GM18517 (cell line): ENCODE results near the gene PPFIBP2.

Experiments
- ATAC-seq: cut with Tn5 transposase; IDR thresholded peaks from one replicate; pipeline ENCODE4 v1.9.1; 2021; ENCODE audit warnings: mild to moderate bottlenecking, moderate library complexity; ENCODE audit not compliant: unreplicated experiment

Gene PPFIBP2

GRCh38 chr11:7524462-7525235 is 10.8 kb downstream of the PPFIBP2 start:
- no peak for ATAC-seq

- no peak for ATAC-seq
Measured at GRCh38 chr11:7525424-7525823, 11.6 kb downstream of the PPFIBP2 start.

DNA sequence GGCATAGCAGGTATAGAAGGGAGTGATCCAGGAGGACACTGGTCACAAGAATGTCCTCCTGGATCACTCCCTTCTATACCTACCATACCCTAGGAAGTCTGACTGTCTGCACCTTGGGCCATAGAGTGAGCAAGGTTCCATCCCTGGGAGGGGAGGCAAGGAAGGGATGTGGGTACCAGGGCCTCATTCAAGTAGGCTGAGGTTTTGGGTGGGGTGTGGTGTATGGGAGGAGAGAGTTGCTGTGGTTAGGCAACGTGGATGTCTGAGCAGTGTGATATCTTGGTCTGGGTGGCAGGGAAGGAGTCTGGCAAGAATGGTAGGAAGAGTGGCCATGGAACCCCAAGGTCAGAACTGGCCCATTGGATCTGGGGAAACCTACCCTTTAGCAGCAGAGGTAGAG is 13.2 kb downstream of the PPFIBP2 start:
- no peak for ATAC-seq

GRCh38 chr11:7528514-7529049 is 14.8 kb downstream of the PPFIBP2 start:
- no peak for ATAC-seq

GRCh38 chr11:7530013-7530640 is 16.3 kb downstream of the PPFIBP2 start:
- ATAC-seq = no peak

GRCh38 chr11:7531011-7531410 is 17.2 kb downstream of the PPFIBP2 start:
- ATAC-seq = no peak

GRCh38 chr11:7532405-7533145 is 18.8 kb downstream of the PPFIBP2 start:
- no peak for ATAC-seq

DNA sequence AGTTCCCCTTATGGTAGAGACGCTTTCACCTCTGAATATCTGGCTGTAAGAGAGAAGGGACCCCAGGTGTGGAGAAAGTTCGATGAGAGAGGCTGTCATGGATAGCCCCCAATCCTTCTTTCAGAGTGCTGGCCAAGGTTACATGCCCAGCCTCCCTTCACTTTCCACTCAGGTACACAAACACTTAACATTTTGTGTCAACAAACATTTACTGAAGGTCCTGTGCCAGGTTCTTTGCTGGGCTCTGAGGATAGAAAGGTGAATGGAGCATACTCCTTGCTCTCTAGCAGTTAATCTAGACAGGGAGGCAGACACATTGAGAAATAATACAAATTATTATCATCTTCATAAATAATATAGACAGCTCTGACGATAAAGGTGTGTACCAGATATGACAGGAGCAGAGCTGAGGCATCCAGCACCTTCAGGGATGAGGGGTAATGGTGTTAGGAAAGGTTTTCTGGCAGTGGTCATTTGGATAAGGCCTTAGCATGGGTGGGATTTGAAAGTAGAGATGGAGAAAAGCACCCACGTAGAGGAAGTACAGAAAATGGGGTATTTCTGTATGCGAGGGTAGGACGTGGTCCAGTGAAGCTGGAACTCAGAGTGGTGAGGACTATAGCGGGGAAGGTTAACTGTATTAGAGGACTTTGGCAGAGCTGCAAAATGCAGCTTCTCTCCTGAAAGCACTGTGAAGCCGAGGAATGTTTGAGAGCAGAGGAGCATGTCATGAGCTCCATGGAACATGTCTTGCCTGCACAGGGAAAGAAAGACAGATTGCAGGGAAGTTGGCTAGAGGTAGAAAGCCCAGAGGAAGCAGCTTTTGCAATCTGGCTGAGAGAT is 19.6 kb downstream of the PPFIBP2 start:
- peak; percentile 27 for ATAC-seq

GRCh38 chr11:7534042-7534378 is 20.2 kb downstream of the PPFIBP2 start:
- ATAC-seq = peak; percentile 53

GRCh38 chr11:7536100-7536499 is 22.3 kb downstream of the PPFIBP2 start:
- ATAC-seq = no peak

DNA sequence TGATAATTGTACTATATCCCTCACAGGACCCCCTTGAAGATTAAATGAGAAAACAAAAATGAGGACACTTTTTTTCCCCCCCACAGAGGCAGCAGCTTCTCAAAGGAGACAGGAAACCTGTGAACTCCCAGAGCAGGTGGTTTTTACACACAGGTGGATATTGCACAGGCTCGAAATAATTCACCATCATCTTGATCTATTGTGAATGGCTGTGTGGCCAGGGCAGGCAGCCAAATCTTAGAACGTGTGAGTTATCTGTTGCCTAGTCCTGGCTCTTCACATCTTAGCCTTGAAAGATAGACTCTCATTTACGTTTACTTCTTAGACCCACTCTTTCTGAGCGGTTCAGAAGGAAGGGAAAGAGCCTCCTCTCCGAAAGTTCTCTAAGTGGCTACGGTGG is 23.5 kb downstream of the PPFIBP2 start:
- no peak for ATAC-seq

DNA sequence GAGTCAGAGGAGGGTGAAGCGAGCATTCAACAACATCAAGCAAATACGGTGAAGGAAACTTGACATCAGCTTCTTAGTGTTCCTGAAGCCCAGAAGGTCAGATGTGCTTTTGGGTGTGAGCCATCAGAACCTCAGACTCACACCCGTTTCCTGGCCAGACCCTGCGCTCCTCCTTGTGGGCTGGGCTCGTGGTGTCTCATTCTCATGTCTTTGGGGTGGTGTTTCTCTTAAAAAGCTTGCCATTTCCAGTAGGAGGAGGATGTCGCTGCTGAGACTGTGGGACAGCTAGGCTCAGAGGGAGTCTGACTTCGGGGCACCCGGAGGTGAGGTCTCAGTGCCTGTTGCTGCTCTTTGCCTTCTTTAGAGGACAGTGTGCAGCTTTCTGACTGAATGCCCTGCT is 24.2 kb downstream of the PPFIBP2 start:
- no peak for ATAC-seq

DNA sequence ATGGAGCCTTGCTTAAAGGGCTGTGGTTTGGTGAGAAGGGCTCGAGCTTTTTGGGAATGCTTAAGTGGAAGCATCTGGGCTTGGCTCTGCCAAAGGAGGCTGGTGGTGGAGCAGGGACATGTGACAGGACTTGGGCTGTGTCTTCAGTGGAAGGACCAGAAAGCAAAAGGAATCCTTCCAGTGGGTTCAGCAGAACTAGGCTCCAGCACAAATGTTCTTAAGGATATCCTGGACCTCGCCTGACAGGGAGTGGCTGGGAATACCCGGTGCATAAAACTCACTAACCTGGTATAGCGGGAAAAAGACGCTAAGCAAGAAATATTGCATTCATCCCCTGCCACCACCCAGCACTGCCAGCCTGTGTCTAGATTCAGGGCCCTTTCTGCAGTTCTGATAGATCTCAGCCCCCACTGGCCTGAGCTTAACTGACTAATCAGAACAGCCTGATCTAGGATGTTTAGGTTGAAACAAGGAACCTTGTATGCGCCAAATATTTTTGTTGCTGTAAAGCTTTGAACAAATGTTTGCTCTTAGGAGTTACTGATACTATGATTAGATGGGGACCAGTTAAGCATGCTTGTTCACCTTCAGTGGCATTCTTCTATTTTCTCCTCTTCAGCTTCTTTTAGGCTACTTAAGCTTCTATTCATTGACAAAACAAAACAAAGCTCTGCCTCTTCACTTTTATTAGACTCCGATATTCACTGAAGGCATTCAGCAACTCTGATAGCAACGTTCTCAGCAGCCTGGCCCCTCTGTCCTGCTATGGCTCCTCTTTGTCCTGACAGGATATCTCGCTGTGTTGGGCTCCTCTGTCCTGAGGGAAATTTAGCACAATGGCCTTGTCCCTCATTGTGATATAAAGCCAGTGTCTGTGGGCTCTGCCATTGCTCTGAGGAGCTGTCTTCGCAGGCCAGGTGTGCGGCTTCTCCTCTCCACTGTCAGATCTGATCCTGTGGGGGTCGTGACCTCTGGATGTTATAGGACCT is 25.0 kb downstream of the PPFIBP2 start:
- ATAC-seq = no peak

DNA sequence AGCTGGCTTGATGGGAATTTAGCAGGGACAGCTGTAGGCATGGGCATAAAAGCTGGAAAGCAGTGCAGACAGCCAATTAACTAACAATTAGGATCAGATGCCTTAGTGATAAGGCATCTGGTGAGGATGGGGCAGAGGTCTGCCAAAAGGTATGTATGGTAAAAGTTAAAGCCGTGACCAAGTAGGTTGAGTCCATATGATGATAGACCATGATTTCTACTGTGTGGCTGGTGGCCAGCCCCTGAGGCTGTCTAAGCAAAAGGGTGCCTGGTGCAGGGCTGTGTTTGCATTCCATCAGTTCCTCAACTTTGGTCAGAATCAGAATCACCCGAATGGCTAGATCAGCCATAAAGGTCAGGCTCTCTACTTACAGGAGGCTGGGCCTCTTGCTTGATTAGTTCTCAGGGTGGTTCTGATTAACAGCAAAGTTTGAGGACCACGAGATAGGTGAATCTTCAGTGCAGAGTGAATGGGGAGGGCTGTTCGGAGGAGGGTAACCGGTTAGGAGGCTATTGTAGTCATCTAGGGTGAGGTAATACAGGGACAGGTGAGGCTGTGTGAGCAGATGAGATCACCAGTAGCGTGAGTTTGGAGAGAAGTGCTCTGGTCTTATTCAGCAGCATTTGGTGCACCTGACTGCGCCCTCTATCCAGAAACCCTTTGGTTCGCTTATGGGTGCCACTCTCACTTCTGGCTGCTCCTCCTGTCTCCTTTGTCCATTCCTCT is 27.2 kb downstream of the PPFIBP2 start:
- no peak for ATAC-seq

DNA sequence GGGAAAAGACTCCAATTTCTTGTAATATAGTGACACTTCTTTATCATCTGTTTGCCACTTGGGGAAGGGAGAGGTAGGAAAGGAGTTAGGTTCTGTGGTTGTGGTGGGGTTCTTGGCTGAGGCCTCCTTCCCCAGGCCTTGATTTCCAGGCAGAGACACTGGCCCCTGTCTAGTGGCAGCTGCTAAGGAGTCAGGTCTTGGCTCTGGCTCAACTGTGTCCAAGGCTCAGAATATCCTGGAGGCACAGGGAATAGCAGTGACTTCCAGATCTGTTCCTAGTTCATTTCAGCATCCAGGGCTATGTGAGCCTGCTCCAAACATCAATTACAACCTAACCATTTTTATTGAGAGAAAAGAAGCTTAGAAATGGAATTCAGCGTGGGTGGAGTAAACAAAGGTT is 29.5 kb downstream of the PPFIBP2 start:
- ATAC-seq = no peak

- no peak for ATAC-seq
Measured at GRCh38 chr11:7544021-7544420, 30.2 kb downstream of the PPFIBP2 start.

DNA sequence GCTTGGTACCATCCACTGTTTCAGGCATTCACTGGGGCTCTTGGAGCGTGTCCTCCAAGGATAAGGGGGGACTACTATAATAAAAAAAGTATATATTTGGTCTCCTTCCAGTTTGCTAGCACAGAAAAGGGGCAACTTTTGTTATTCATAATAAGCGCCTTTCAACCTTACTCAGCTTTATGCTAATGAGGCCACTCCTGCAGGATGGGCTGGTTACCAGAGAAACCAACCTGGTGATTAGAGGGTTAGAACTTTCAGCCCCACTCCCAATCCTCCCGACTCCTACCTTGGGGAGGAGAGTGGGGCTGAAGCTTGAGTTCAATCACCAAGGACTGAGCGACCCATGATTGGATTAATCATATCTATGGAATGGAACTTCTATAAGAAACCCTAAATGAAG is 31.8 kb downstream of the PPFIBP2 start:
- no peak for ATAC-seq

DNA sequence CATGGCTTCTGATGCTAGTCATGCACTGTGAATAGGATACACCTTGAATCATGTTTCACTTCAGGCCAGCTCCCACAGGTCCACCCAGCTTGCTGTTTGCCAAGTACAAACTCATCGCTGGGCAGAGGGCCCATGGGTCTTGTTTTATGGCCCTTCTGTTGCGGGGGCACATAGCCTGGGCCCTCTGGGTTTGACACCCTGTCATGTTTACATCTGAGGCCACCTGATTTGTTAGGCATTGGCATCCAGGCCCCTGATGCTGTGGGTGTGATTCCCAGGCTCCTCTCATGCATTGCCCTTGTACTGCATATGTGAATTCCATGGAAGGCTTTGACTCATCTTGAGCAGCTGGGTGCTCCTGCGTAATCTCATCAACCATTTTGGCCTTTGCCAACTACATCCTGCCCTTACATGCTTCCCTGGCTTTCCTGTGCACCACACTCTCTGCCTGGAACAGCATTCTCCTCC is 32.6 kb downstream of the PPFIBP2 start:
- no peak for ATAC-seq

DNA sequence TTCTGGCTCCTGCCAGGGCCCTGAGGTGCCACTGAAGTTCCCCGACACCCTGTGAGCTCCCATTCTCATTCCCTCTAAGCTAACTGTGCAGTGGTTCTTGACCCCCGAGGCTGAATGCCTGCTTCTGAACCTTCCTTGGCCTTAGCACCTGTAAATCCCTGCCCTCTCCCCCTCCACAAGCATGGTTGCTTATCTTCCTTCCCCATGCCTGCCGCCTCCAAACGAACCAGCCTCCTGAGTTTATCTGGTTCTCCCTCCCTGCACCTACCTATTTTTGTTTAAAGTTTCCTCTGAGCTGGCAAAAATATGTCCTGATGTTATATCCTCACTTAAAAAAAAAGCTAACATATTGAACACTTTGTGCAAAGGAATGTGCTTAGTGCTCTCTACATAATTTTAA is 33.9 kb downstream of the PPFIBP2 start:
- no peak for ATAC-seq
